Measurements from ENCODE around the gene MSRB1. TPM values are rescaled to one million over a fixed set of nuclear protein-coding genes. Genes with fewer than 3 reads are reported as not detected.
"Not testable (repeated sequence)": the region's sequence is repeated elsewhere in the genome, so short reads cannot be mapped to it uniquely, and the experiment has no call there.

The MSRB1 gene
- total RNA-seq, 1 donor from 2014 or later, result 11.7 TPM

- Histone ChIP-seq H3K27me3 (ENCODE audit: control insufficient read depth, insufficient read depth, low read length) (peaks cover 19% of the 10 kb centered on the region), H3K36me3 (ENCODE audit: control insufficient read depth, insufficient read depth, low read length) (no peaks in the 10 kb centered on the region), H3K4me3 (ENCODE audit: low read depth, low read length) (no peak overlapping the region)
- no peak for TF ChIP-seq CTCF (IDR thresholded peaks at IDR 0.05; ENCODE audit: insufficient read depth, low read length, poor library complexity, severe bottlenecking)
- DNase-seq (ENCODE audit: low read depth), result no peak
Measured at GRCh38 chr16:1900452-1900774, 42.6 kb downstream of the MSRB1 start.

GRCh38 chr16:1899641-1900451, 43.2 kb downstream of the MSRB1 start:
- H3K36me3 ChIP-seq (ENCODE audit: control insufficient read depth, insufficient read depth, low read length), result no peaks in the 10 kb centered on the region

GRCh38 chr16:1897692-1898091, 45.3 kb downstream of the MSRB1 start:
- not testable (repeated sequence) for DNase-seq (ENCODE audit: low read depth); H3K36me3 ChIP-seq (ENCODE audit: control insufficient read depth, insufficient read depth, low read length); H3K4me3 ChIP-seq (ENCODE audit: low read depth, low read length)
- H3K27me3 ChIP-seq (ENCODE audit: control insufficient read depth, insufficient read depth, low read length), result peaks cover 15% of the 10 kb centered on the region

More at GRCh38 chr16:1899641-1900451, 43.2 kb downstream of the MSRB1 start:
- peaks cover 16% of the 10 kb centered on the region for H3K27me3 ChIP-seq (ENCODE audit: control insufficient read depth, insufficient read depth, low read length)
- no peak for DNase-seq (ENCODE audit: low read depth)
- no peak for TF ChIP-seq CTCF (IDR thresholded peaks at IDR 0.05; ENCODE audit: insufficient read depth, low read length, poor library complexity, severe bottlenecking)
- no peak overlapping the region for H3K4me3 ChIP-seq (ENCODE audit: low read depth, low read length)

- no peak for DNase-seq (ENCODE audit: low read depth)
- Histone ChIP-seq H3K27me3 (ENCODE audit: control insufficient read depth, insufficient read depth, low read length) (peaks cover 19% of the 10 kb centered on the region), H3K4me3 (ENCODE audit: low read depth, low read length) (no peak overlapping the region), H3K36me3 (ENCODE audit: control insufficient read depth, insufficient read depth, low read length) (no peaks in the 10 kb centered on the region)
- TF ChIP-seq CTCF (IDR thresholded peaks at IDR 0.05; ENCODE audit: insufficient read depth, low read length, poor library complexity, severe bottlenecking), result no peak
Measured at GRCh38 chr16:1895949-1896675, 46.9 kb downstream of the MSRB1 start.

- DNase-seq (ENCODE audit: low read depth), result no peak
- no peak for TF ChIP-seq CTCF (IDR thresholded peaks at IDR 0.05; ENCODE audit: insufficient read depth, low read length, poor library complexity, severe bottlenecking)
- Histone ChIP-seq H3K27me3 (ENCODE audit: control insufficient read depth, insufficient read depth, low read length) (peaks cover 25% of the 10 kb centered on the region), H3K4me3 (ENCODE audit: low read depth, low read length) (no peak overlapping the region), H3K36me3 (ENCODE audit: control insufficient read depth, insufficient read depth, low read length) (no peaks in the 10 kb centered on the region)
Measured at GRCh38 chr16:1895068-1895467, 47.9 kb downstream of the MSRB1 start.

- TF ChIP-seq CTCF (IDR thresholded peaks at IDR 0.05; ENCODE audit: insufficient read depth, low read length, poor library complexity, severe bottlenecking), result no peak
- Histone ChIP-seq H3K36me3 (ENCODE audit: control insufficient read depth, insufficient read depth, low read length) (no peaks in the 10 kb centered on the region), H3K4me3 (ENCODE audit: low read depth, low read length) (no peak overlapping the region), H3K27me3 (ENCODE audit: control insufficient read depth, insufficient read depth, low read length) (peaks cover 26% of the 10 kb centered on the region)
- DNase-seq (ENCODE audit: low read depth), result no peak
Measured at GRCh38 chr16:1890708-1891050, 52.3 kb downstream of the MSRB1 start.
